Right atrium auricular region (tissue), 2 donors: ENCODE data around the gene HECTD2. TPM values are rescaled to one million over a fixed set of nuclear protein-coding genes. Genes with fewer than 3 reads are reported as not detected.

Source experiments
- DNase-seq: peaks from one replicate; pipeline ENCODE4 v3.0.0-alpha.2; 2019; ENCODE audit warnings: low spot score
- H3K27ac ChIP-seq, 2 donors: fragments of 200-600 bp; sonication (generic); 1 replicate in 1 of 2; 2 replicates in 1 of 2; pipeline ENCODE4 v1.5.1; 2016 to 2019
- H3K27me3 ChIP-seq, 2 donors: fragments of 200-600 bp; sonication (generic); one replicate each; pipeline versions ENCODE4 v1.5.1 to v1.6.0; 2017 to 2019
- H3K36me3 ChIP-seq: fragments of 200-600 bp; sonication (generic); one replicate; pipeline ENCODE4 v1.5.1; 2016
- H3K4me1 ChIP-seq, 2 donors: fragments of 200-600 bp; sonication (generic); one replicate each; pipeline versions ENCODE4 v1.5.1 to v1.6.0; 2017 to 2019
- H3K4me3 ChIP-seq, 2 donors: fragments of 200-600 bp; sonication (generic); 1 replicate in 1 of 2; 2 replicates in 1 of 2; pipeline ENCODE4 v1.5.1; 2017 to 2019; ENCODE audit warnings: mild to moderate bottlenecking in 1 of 2, moderate library complexity in 1 of 2
- H3K9me3 ChIP-seq, 2 donors: fragments of 200-600 bp; sonication (generic); one replicate each; pipeline ENCODE4 v1.5.1; 2019
- CTCF ChIP-seq, 2 donors: fragments of 200-600 bp; sonication (generic); IDR thresholded peaks; one replicate each; pipeline ENCODE4 v1.5.1; 2019; ENCODE audit warnings: antibody characterized with exemption in 2 of 2
- total RNA-seq, 2 donors: library from RNA; depleted of rRNA; stranded (reverse); fragments of >200 nt; gene quantifications; one replicate each; pipeline ENCODE4 v1.1.0, GENCODE V29; 2016

Gene HECTD2
- total RNA-seq, 2 donors from 2014 or later: 6.9 TPM

GRCh38 chr10:91415816-91416215 lies 5.7 kb downstream of the HECTD2 start:
- no peaks in the 10 kb centered on the region for H3K9me3 ChIP-seq
- H3K4me1 ChIP-seq: peaks cover 0 to 19% of the 10 kb centered on the region in 2 donors
- no peak for TF ChIP-seq CTCF (IDR thresholded peaks at IDR 0.05)
- DNase-seq: no peak
- H3K36me3 ChIP-seq: no peaks in the 10 kb centered on the region
- no peak overlapping the region for H3K4me3 ChIP-seq
- H3K27me3 ChIP-seq: no peaks in the 10 kb centered on the region
- H3K27ac ChIP-seq: no peak overlapping the region

GRCh38 chr10:91416339-91416855 lies 6.3 kb downstream of the HECTD2 start:
- no peak for DNase-seq
- H3K27ac ChIP-seq: no peak overlapping the region
- H3K4me3 ChIP-seq: no peak overlapping the region
- H3K27me3 ChIP-seq: no peaks in the 10 kb centered on the region
- no peaks in the 10 kb centered on the region for H3K36me3 ChIP-seq
- no peaks in the 10 kb centered on the region for H3K9me3 ChIP-seq
- TF ChIP-seq CTCF (IDR thresholded peaks at IDR 0.05): no peak
- peaks cover 0 to 13% of the 10 kb centered on the region in 2 donors for H3K4me1 ChIP-seq

GRCh38 chr10:91418416-91418815 lies 8.3 kb downstream of the HECTD2 start:
- DNase-seq: no peak
- H3K4me1 ChIP-seq: peaks cover 0 to 4% of the 10 kb centered on the region in 2 donors
- no peak overlapping the region for H3K27ac ChIP-seq
- no peaks in the 10 kb centered on the region for H3K36me3 ChIP-seq
- H3K9me3 ChIP-seq: no peaks in the 10 kb centered on the region
- H3K4me3 ChIP-seq: no peak overlapping the region
- no peaks in the 10 kb centered on the region for H3K27me3 ChIP-seq
- no peak for TF ChIP-seq CTCF (IDR thresholded peaks at IDR 0.05)

GRCh38 chr10:91420868-91421267 lies 10.7 kb downstream of the HECTD2 start:
- Histone ChIP-seq H3K36me3 (no peaks in the 10 kb centered on the region), H3K27me3 (no peaks in the 10 kb centered on the region), H3K4me1 (peaks cover 0 to 4% of the 10 kb centered on the region in 2 donors), H3K27ac (no peak overlapping the region), H3K4me3 (no peak overlapping the region), H3K9me3 (no peaks in the 10 kb centered on the region)
- DNase-seq: no peak
- no peak for TF ChIP-seq CTCF (IDR thresholded peaks at IDR 0.05)

GRCh38 chr10:91422915-91423314 lies 12.8 kb downstream of the HECTD2 start:
- Histone ChIP-seq H3K36me3 (no peaks in the 10 kb centered on the region), H3K27me3 (no peaks in the 10 kb centered on the region), H3K4me1 (no peaks in the 10 kb centered on the region), H3K9me3 (no peaks in the 10 kb centered on the region), H3K27ac (no peak overlapping the region), H3K4me3 (no peak overlapping the region)
- no peak for TF ChIP-seq CTCF (IDR thresholded peaks at IDR 0.05)
- no peak for DNase-seq

GRCh38 chr10:91424016-91424415 lies 13.9 kb downstream of the HECTD2 start:
- Histone ChIP-seq H3K4me3 (no peak overlapping the region), H3K36me3 (no peaks in the 10 kb centered on the region), H3K4me1 (no peaks in the 10 kb centered on the region), H3K27me3 (no peaks in the 10 kb centered on the region), H3K27ac (no peak overlapping the region), H3K9me3 (no peaks in the 10 kb centered on the region)
- TF ChIP-seq CTCF (IDR thresholded peaks at IDR 0.05): no peak
- DNase-seq: no peak
